Panc1 (cell line): Measurements from ENCODE around the gene NCDN. TPM values are rescaled to one million over a fixed set of nuclear protein-coding genes. Genes with fewer than 3 reads are reported as not detected.

Experiments
- ATAC-seq: fragments of 200-7000 bp; cut with Tn5 transposase; 2 replicates; pipeline ENCODE4 v1.9.1; 2020; ENCODE audit warnings: mild to moderate bottlenecking, moderate library complexity
- BruUV-seq: library from RNA; stranded (reverse); fragments of 400-500 nt; replicated peaks from 2 replicates; lab custom pipeline; 2021; lab: Mats Ljungman, UMichigan
- CTCF ChIA-PET: fragments of 300-600 bp; sonication (Branson Sonifier 250); formaldehyde crosslinking; loops from one replicate; lab custom pipeline; 2022; ENCODE audit warnings: antibody characterized with exemption; lab: Charles Lee
- POLR2A ChIA-PET: fragments of 300-600 bp; sonication (Branson Sonifier 250); formaldehyde crosslinking; loops from one replicate; lab custom pipeline; 2022; ENCODE audit warnings: antibody characterized with exemption; lab: Charles Lee
- DNase-seq: peaks from one replicate; pipeline ENCODE4 v3.0.0-alpha.2; 2010; ENCODE audit warnings: low read depth, low spot score
- H3K27ac ChIP-seq: 2 replicates; pipeline ENCODE4 v1.5.1; 2011; ENCODE audit warnings: mild to moderate bottlenecking, low read length, inconsistent platforms
- H3K27me3 ChIP-seq: fragments of 200-500 bp; sonication (Bioruptor generic); 2 replicates; pipeline ENCODE4 v1.6.0; 2014; ENCODE audit warnings: low read length, inconsistent platforms; ENCODE audit not compliant: control insufficient read depth, insufficient read depth
- H3K36me3 ChIP-seq: fragments of 200-500 bp; sonication (Bioruptor generic); 2 replicates; pipeline ENCODE4 v1.5.1; 2014; ENCODE audit warnings: inconsistent platforms, mild to moderate bottlenecking, low read length, moderate library complexity; ENCODE audit not compliant: control insufficient read depth, insufficient read depth
- H3K4me1 ChIP-seq: 2 replicates; pipeline ENCODE4 v1.5.1; 2011; ENCODE audit warnings: inconsistent platforms, mild to moderate bottlenecking, low read length, moderate library complexity; ENCODE audit not compliant: control insufficient read depth, insufficient read depth
- H3K4me3 ChIP-seq, 2 experiments: 2 replicates each; pipeline ENCODE4 v1.5.1; 2011 to 2012; ENCODE audit warnings: low read depth in 2 of 2, low read length in 2 of 2, mild to moderate bottlenecking in 2 of 2, inconsistent platforms in 1 of 2, moderate library complexity in 1 of 2
- H3K9me3 ChIP-seq: fragments of 200-500 bp; sonication (Bioruptor generic); 2 replicates; pipeline ENCODE4 v1.5.1; 2014; ENCODE audit warnings: low read depth, mild to moderate bottlenecking, inconsistent platforms, low read length, moderate library complexity; ENCODE audit not compliant: control insufficient read depth, insufficient read depth
- POLR2AphosphoS5 ChIP-seq: IDR thresholded peaks from 2 replicates; pipeline ENCODE4 v1.6.1; 2012; ENCODE audit warnings: mild to moderate bottlenecking, low read depth, low read length, moderate library complexity
- SIN3A ChIP-seq: IDR thresholded peaks from 2 replicates; pipeline ENCODE4 v1.6.1; 2012; ENCODE audit warnings: low read depth, mild to moderate bottlenecking, low read length, moderate library complexity, borderline replicate concordance; ENCODE audit not compliant: insufficient read depth
- TCF7L2 ChIP-seq: IDR thresholded peaks from 2 replicates; pipeline ENCODE4 v1.6.1; 2011; ENCODE audit warnings: mild to moderate bottlenecking, low read depth, low read length, inconsistent platforms
- in situ Hi-C: cut with HindIII; loops from 2 replicates; pipeline ENCODE4 v1.10.0; 2016; ENCODE audit warnings: low sequenced_read_pairs, low pct_unique_long_range_greater_than_20kb
- intact Hi-C: fragments of 100-400 bp; cut with micrococcal nuclease; formaldehyde crosslinking; loops from one replicate; pipeline ENCODE4 v1.10.0; 2022; ENCODE audit not compliant: unreplicated experiment
- total RNA-seq: library from RNA; stranded (reverse); gene quantifications from one replicate; pipeline ENCODE4 v1.2.1, GENCODE V29; 2021; ENCODE audit not compliant: unreplicated experiment
- TF ChIP-seq, protein P1 (sequence below): fragments of 450-650 bp; IDR thresholded peaks from 2 replicates; pipeline ENCODE4 v1.5.1; 2017; ENCODE audit warnings: mild to moderate bottlenecking
- TF ChIP-seq, protein P2 (sequence below), 2 experiments: IDR thresholded peaks; 2 replicates each; pipeline ENCODE4 v1.6.1; 2011 to 2012; ENCODE audit warnings: low read depth in 2 of 2, control low read depth in 1 of 2, low read length in 1 of 2, mild to moderate bottlenecking in 1 of 2, moderate library complexity in 1 of 2; ENCODE audit not compliant: insufficient read depth in 1 of 2

The NCDN gene
- total RNA-seq, 1 experiment from 2014 or later: 64.1 TPM

DNA sequence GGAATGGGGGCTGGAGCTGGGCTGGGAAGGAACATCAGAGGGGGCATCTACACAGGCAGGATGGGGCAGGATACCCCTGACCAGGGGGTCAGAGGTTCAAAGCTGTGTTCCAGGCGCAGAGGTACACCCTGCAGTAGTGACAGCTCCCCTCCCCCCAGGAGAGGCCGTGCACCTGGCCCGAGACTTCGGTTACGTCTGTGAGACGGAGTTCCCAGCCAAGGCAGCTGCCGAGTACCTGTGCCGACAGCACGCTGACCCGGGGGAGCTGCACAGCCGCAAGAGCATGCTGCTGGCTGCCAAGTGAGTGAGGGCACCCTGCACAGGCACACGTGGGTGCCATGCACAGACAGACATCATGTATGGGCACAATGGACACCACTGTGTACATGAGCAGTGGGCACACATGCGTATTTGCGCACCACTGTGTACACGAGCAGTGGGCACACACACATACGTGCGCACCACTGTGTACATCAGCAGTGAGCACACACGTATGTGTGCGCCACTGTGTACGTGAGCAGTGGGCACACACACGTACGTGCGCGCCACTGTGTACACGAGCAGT lies 33.0 kb downstream of the NCDN start:
- TF ChIP-seq POLR2AphosphoS5 (no peak), SIN3A (no peak), TCF7L2 (no peak)
- TF ChIP-seq, protein P1, sequence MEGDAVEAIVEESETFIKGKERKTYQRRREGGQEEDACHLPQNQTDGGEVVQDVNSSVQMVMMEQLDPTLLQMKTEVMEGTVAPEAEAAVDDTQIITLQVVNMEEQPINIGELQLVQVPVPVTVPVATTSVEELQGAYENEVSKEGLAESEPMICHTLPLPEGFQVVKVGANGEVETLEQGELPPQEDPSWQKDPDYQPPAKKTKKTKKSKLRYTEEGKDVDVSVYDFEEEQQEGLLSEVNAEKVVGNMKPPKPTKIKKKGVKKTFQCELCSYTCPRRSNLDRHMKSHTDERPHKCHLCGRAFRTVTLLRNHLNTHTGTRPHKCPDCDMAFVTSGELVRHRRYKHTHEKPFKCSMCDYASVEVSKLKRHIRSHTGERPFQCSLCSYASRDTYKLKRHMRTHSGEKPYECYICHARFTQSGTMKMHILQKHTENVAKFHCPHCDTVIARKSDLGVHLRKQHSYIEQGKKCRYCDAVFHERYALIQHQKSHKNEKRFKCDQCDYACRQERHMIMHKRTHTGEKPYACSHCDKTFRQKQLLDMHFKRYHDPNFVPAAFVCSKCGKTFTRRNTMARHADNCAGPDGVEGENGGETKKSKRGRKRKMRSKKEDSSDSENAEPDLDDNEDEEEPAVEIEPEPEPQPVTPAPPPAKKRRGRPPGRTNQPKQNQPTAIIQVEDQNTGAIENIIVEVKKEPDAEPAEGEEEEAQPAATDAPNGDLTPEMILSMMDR: no peak
- TF ChIP-seq, protein P2, sequence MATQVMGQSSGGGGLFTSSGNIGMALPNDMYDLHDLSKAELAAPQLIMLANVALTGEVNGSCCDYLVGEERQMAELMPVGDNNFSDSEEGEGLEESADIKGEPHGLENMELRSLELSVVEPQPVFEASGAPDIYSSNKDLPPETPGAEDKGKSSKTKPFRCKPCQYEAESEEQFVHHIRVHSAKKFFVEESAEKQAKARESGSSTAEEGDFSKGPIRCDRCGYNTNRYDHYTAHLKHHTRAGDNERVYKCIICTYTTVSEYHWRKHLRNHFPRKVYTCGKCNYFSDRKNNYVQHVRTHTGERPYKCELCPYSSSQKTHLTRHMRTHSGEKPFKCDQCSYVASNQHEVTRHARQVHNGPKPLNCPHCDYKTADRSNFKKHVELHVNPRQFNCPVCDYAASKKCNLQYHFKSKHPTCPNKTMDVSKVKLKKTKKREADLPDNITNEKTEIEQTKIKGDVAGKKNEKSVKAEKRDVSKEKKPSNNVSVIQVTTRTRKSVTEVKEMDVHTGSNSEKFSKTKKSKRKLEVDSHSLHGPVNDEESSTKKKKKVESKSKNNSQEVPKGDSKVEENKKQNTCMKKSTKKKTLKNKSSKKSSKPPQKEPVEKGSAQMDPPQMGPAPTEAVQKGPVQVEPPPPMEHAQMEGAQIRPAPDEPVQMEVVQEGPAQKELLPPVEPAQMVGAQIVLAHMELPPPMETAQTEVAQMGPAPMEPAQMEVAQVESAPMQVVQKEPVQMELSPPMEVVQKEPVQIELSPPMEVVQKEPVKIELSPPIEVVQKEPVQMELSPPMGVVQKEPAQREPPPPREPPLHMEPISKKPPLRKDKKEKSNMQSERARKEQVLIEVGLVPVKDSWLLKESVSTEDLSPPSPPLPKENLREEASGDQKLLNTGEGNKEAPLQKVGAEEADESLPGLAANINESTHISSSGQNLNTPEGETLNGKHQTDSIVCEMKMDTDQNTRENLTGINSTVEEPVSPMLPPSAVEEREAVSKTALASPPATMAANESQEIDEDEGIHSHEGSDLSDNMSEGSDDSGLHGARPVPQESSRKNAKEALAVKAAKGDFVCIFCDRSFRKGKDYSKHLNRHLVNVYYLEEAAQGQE (IDR thresholded peaks at IDR 0.05; ENCODE audit: insufficient read depth in 1 of 2, low read depth in 2 of 2, low read length in 1 of 2): peak in 1 of 2 experiments; percentile 37; a peak in 1 of 4 replicates
- Histone ChIP-seq H3K9me3 (no peaks in the 10 kb centered on the region), H3K27me3 (no peaks in the 10 kb centered on the region), H3K4me3 (no peak overlapping the region), H3K4me1 (no peaks in the 10 kb centered on the region), H3K27ac (no peak overlapping the region), H3K36me3 (no peaks in the 10 kb centered on the region)
- in situ Hi-C loops: no loop called here
- ChIA-PET CTCF (interaction anchor here (0.6 kb wide), 1 partner anchor 11 kb away, joined by 5 read pairs; no protein-coding TSS in a partner anchor), POLR2A (no interaction called here)
- ATAC-seq (no peak), DNase-seq (no peak)
- intact Hi-C loops: no loop called here
- BruUV-seq: no TSS peak

DNA sequence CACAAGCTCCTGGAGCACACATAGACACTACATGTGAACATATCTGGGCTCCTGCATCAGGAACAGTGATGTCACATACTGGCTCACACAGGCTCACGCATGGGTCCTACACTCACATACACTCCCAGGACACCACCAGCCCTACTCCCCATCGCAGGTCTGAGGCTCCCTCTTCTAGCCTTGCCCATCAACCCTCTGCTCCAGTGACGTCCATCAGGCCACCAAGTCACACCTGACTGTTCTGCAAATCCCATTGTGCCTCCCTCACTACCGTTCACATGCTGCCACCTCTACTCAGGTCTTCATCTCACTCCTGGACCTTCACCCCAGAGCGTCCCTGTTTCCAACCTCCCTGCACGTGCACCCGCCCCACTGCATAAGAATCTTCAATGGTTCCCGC lies 33.6 kb downstream of the NCDN start:
- in situ Hi-C loops: no loop called here
- ATAC-seq: no peak
- intact Hi-C loops: no loop called here
- no peaks in the 10 kb centered on the region for H3K27me3 ChIP-seq
- no peaks in the 10 kb centered on the region; the same call in 1 of the 2 replicates for H3K36me3 ChIP-seq
- H3K4me3 ChIP-seq: no peak overlapping the region
- no peak for TF ChIP-seq TCF7L2
- TF ChIP-seq SIN3A: no peak
- TF ChIP-seq, protein P2 (IDR thresholded peaks at IDR 0.05; ENCODE audit: insufficient read depth in 1 of 2, low read depth in 2 of 2, low read length in 1 of 2): no peak
- TF ChIP-seq, protein P1: no peak
- TF ChIP-seq POLR2AphosphoS5: no peak
- ChIA-PET CTCF (no interaction called here), POLR2A (no interaction called here)
- no peaks in the 10 kb centered on the region for H3K9me3 ChIP-seq
- no peaks in the 10 kb centered on the region for H3K4me1 ChIP-seq
- no peak overlapping the region for H3K27ac ChIP-seq
- no TSS peak for BruUV-seq
- no peak for DNase-seq
